ENCODE results near the gene CYTIP. TPM values are rescaled to one million over a fixed set of nuclear protein-coding genes. Genes with fewer than 3 reads are reported as not detected.

CYTIP gene
- total and polyA plus RNA-seq, 7 donors: 2.5 to 36.4 (median 4.3) TPM

GRCh38 chr2:157393348-157393747, 50.5 kb downstream of the CYTIP start:
- TF ChIP-seq CTCF (IDR thresholded peaks at IDR 0.05) (no peak), POLR2AphosphoS5 (IDR thresholded peaks at IDR 0.05) (no peak), POLR2A (IDR thresholded peaks at IDR 0.05) (no peak), EP300 (IDR thresholded peaks at IDR 0.05) (no peak)
- no peak overlapping the region for H3K4me3 ChIP-seq
- no peaks in the 10 kb centered on the region for H3K36me3 ChIP-seq
- intact Hi-C loops (cut with DNase I): no loop called here
- WGBS, 2 donors: 91 to 94% methylated on average over 3 of the region's 3 CpGs
- no peaks in the 10 kb centered on the region for H3K9me3 ChIP-seq
- no peak for DNase-seq
- H3K27ac ChIP-seq: no peak overlapping the region
- no peaks in the 10 kb centered on the region for H3K27me3 ChIP-seq
- H3K4me1 ChIP-seq: no peaks in the 10 kb centered on the region

- Histone ChIP-seq H3K27ac (no peak overlapping the region), H3K27me3 (no peaks in the 10 kb centered on the region), H3K36me3 (no peaks in the 10 kb centered on the region), H3K4me3 (no peak overlapping the region), H3K9me3 (no peaks in the 10 kb centered on the region), H3K4me1 (no peaks in the 10 kb centered on the region)
- WGBS, 2 donors: 93% methylated on average over 2 of the region's 2 CpGs
- no peak for DNase-seq
- no peak for TF ChIP-seq POLR2A (IDR thresholded peaks at IDR 0.05)
- TF ChIP-seq CTCF (IDR thresholded peaks at IDR 0.05): no peak
- TF ChIP-seq EP300 (IDR thresholded peaks at IDR 0.05): no peak
- no peak for TF ChIP-seq POLR2AphosphoS5 (IDR thresholded peaks at IDR 0.05)
- intact Hi-C loops (cut with DNase I): no loop called here
Observed at GRCh38 chr2:157388827-157389226, 55.1 kb downstream of the CYTIP start.

- no peaks in the 10 kb centered on the region for H3K9me3 ChIP-seq
- DNase-seq: no peak
- no peak for TF ChIP-seq POLR2AphosphoS5 (IDR thresholded peaks at IDR 0.05)
- TF ChIP-seq CTCF (IDR thresholded peaks at IDR 0.05): no peak
- TF ChIP-seq POLR2A (IDR thresholded peaks at IDR 0.05): no peak
- no peak for TF ChIP-seq EP300 (IDR thresholded peaks at IDR 0.05)
- H3K36me3 ChIP-seq: no peaks in the 10 kb centered on the region
- intact Hi-C loops (cut with DNase I): no loop called here
- no peak overlapping the region for H3K4me3 ChIP-seq
- WGBS, 2 donors: 81 to 89% methylated on average over 1 of the region's 1 CpG
- H3K27me3 ChIP-seq: no peaks in the 10 kb centered on the region
- no peaks in the 10 kb centered on the region for H3K4me1 ChIP-seq
- no peak overlapping the region for H3K27ac ChIP-seq
Observed at GRCh38 chr2:157386747-157387146, 57.1 kb downstream of the CYTIP start.

GRCh38 chr2:157386247-157386646, 57.6 kb downstream of the CYTIP start:
- no peak for DNase-seq
- Histone ChIP-seq H3K4me1 (no peaks in the 10 kb centered on the region), H3K27ac (no peak overlapping the region), H3K27me3 (no peaks in the 10 kb centered on the region), H3K9me3 (no peaks in the 10 kb centered on the region), H3K36me3 (no peaks in the 10 kb centered on the region), H3K4me3 (no peak overlapping the region)
- TF ChIP-seq CTCF (IDR thresholded peaks at IDR 0.05) (no peak), POLR2AphosphoS5 (IDR thresholded peaks at IDR 0.05) (no peak), POLR2A (IDR thresholded peaks at IDR 0.05) (no peak), EP300 (IDR thresholded peaks at IDR 0.05) (no peak)
- intact Hi-C loops (cut with DNase I): no loop called here
- 84 to 86% methylated on average over 1 of the region's 1 CpG for WGBS, 2 donors

GRCh38 chr2:157377861-157378260, 66.0 kb downstream of the CYTIP start:
- no peaks in the 10 kb centered on the region for H3K4me1 ChIP-seq
- WGBS, 2 donors: 81 to 93% methylated on average over 2 of the region's 2 CpGs
- no peaks in the 10 kb centered on the region for H3K36me3 ChIP-seq
- no peak for TF ChIP-seq EP300 (IDR thresholded peaks at IDR 0.05)
- intact Hi-C loops (cut with DNase I): no loop called here
- H3K4me3 ChIP-seq: no peak overlapping the region
- peaks cover 0 to 8% (median 4%) of the 10 kb centered on the region in 4 donors for H3K9me3 ChIP-seq
- no peak overlapping the region for H3K27ac ChIP-seq
- no peaks in the 10 kb centered on the region for H3K27me3 ChIP-seq
- DNase-seq: no peak

All from sigmoid colon (tissue), 7 donors.